ENCODE measurements around the gene GPD1L. TPM values are rescaled to one million over a fixed set of nuclear protein-coding genes. Genes with fewer than 3 reads are reported as not detected.

The GPD1L gene
- total and polyA plus RNA-seq, 10 of the 15 experiments (the other 5 are each of a cell fraction or from before 2014, with no cell fraction given), result 0.77 to 4.8 (median 3.9) TPM

GRCh38 chr3:32146746-32147211, 40.4 kb downstream of the GPD1L start:
- ChIA-PET SMC1A (ENCODE audit: uncharacterized antibody, unreplicated experiment) (no interaction called here), CTCF (interaction anchor here (3.0 kb wide), 1 partner anchor 128 kb away, joined by 50 read pairs; no protein-coding TSS in a partner anchor), RAD21 (ENCODE audit: unreplicated experiment) (no interaction called here), POLR2A (no interaction called here)
- ATAC-seq (no peak; the same call in 2 of the 3 replicates), FAIRE-seq (no peak), DNase-seq (ENCODE audit: low read depth, low spot score) (no peak)
- TF ChIP-seq SPI1 (IDR thresholded peaks at IDR 0.05; ENCODE audit: borderline replicate concordance, insufficient read depth, low read depth, low read length) (peak; percentile 55; the same call in 1 of the 2 replicates), HDAC6 (IDR thresholded peaks at IDR 0.05; ENCODE audit: unreplicated experiment) (no peak)
- Histone ChIP-seq H2AFZ (ENCODE audit: control insufficient read depth, low read depth, low read length) (peak overlapping the region; percentile 53), H3K4me1 (ENCODE audit: control insufficient read depth, insufficient read depth, low read length) (no peaks in the 10 kb centered on the region), H3K9ac (ENCODE audit: control insufficient read depth, insufficient read depth, low read length) (no peak overlapping the region), H3K27me3 (replicated peaks in 1 of 2; ENCODE audit: control insufficient read depth in 2 of 2, insufficient read depth in 2 of 2, low read length in 1 of 2) (no peaks in the 10 kb centered on the region), H3K4me2 (ENCODE audit: control insufficient read depth, insufficient read depth) (no peak overlapping the region), H3K79me2 (ENCODE audit: control insufficient read depth, insufficient read depth, low read length) (no peaks in the 10 kb centered on the region), H3K36me3 (ENCODE audit: control insufficient read depth in 2 of 2, insufficient read depth in 2 of 2, low read length in 1 of 2) (no peaks in the 10 kb centered on the region), H3K9me3 (replicated peaks; ENCODE audit: control insufficient read depth, insufficient read depth, low read length) (no peaks in the 10 kb centered on the region), H4K20me1 (ENCODE audit: control insufficient read depth, insufficient read depth) (no peaks in the 10 kb centered on the region), H3K4me3 (no peak overlapping the region), H3K27ac (ENCODE audit: control insufficient read depth, insufficient read depth) (no peak overlapping the region)
- BruUV-seq (replicated peaks), result no TSS peak
- in situ Hi-C loops (cut with MboI) (no loop called here), intact Hi-C loops (cut with micrococcal nuclease; ENCODE audit: unreplicated experiment) (loop anchor here (10.0 kb wide), 1 partner anchor 532 kb away; no protein-coding TSS in a partner anchor)
- 23% methylated on average over 3 of the region's 3 CpGs for WGBS (ENCODE audit: insufficient coverage, insufficient replicate concordance, low lambda C conversion rate, missing lambda C conversion rate)

- H4K20me1 ChIP-seq (ENCODE audit: control insufficient read depth, insufficient read depth), result no peaks in the 10 kb centered on the region
- ATAC-seq (no peak), DNase-seq (ENCODE audit: low read depth, low spot score) (no peak), FAIRE-seq (no peak)
- no peaks in the 10 kb centered on the region for H3K36me3 ChIP-seq (ENCODE audit: control insufficient read depth in 2 of 2, insufficient read depth in 2 of 2, low read length in 1 of 2)
- no peak overlapping the region for H3K9ac ChIP-seq (ENCODE audit: control insufficient read depth, insufficient read depth, low read length)
- SMC1A ChIA-PET (ENCODE audit: uncharacterized antibody, unreplicated experiment), result no interaction called here
- no peaks in the 10 kb centered on the region for H3K79me2 ChIP-seq (ENCODE audit: control insufficient read depth, insufficient read depth, low read length)
- 62% methylated on average over 1 of the region's 1 CpG for WGBS (ENCODE audit: insufficient coverage, insufficient replicate concordance, low lambda C conversion rate, missing lambda C conversion rate)
- intact Hi-C loops (cut with micrococcal nuclease; ENCODE audit: unreplicated experiment), result loop anchor here (10.0 kb wide), 1 partner anchor 533 kb away; no protein-coding TSS in a partner anchor
- in situ Hi-C loops (cut with MboI), result no loop called here
- H2AFZ ChIP-seq (ENCODE audit: control insufficient read depth, low read depth, low read length), result no peak overlapping the region
- no peak overlapping the region for H3K4me3 ChIP-seq
- CTCF ChIA-PET, result no interaction called here
- no peaks in the 10 kb centered on the region for H3K4me1 ChIP-seq (ENCODE audit: control insufficient read depth, insufficient read depth, low read length)
- RAD21 ChIA-PET (ENCODE audit: unreplicated experiment), result no interaction called here
- no peaks in the 10 kb centered on the region for H3K9me3 ChIP-seq (replicated peaks; ENCODE audit: control insufficient read depth, insufficient read depth, low read length)
- BruUV-seq (replicated peaks), result no TSS peak
- no peak overlapping the region for H3K27ac ChIP-seq (ENCODE audit: control insufficient read depth, insufficient read depth)
- H3K4me2 ChIP-seq (ENCODE audit: control insufficient read depth, insufficient read depth), result no peak overlapping the region
- POLR2A ChIA-PET, result no interaction called here
- H3K27me3 ChIP-seq (replicated peaks in 1 of 2; ENCODE audit: control insufficient read depth in 2 of 2, insufficient read depth in 2 of 2, low read length in 1 of 2), result no peaks in the 10 kb centered on the region
- TF ChIP-seq ZNF274 (IDR thresholded peaks at IDR 0.05; ENCODE audit: insufficient read depth, insufficient read length) (no peak), MEF2B (IDR thresholded peaks at IDR 0.05; ENCODE audit: partially characterized antibody, poor library complexity, severe bottlenecking) (no peak), RELA (IDR thresholded peaks at IDR 0.05; ENCODE audit: borderline replicate concordance, partially characterized antibody) (no peak), HDGF (IDR thresholded peaks at IDR 0.05) (no peak), CTCF (IDR thresholded peaks at IDR 0.05 in 2 of 3, conservative IDR thresholded peaks at IDR 0.05 in 1 of 3; ENCODE audit: control insufficient read depth in 2 of 3, extremely low read depth in 1 of 3, insufficient read depth in 1 of 3, low read depth in 3 of 3, low read length in 3 of 3) (no peak), CHD1 (IDR thresholded peaks at IDR 0.05; ENCODE audit: low read depth, low read length) (no peak), STAT1 (conservative IDR thresholded peaks at IDR 0.05) (no peak)
- TF ChIP-seq, protein P1, sequence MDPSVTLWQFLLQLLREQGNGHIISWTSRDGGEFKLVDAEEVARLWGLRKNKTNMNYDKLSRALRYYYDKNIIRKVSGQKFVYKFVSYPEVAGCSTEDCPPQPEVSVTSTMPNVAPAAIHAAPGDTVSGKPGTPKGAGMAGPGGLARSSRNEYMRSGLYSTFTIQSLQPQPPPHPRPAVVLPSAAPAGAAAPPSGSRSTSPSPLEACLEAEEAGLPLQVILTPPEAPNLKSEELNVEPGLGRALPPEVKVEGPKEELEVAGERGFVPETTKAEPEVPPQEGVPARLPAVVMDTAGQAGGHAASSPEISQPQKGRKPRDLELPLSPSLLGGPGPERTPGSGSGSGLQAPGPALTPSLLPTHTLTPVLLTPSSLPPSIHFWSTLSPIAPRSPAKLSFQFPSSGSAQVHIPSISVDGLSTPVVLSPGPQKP (IDR thresholded peaks at IDR 0.05; ENCODE audit: low read depth, low read length), result no peak
- TF ChIP-seq, protein P2, sequence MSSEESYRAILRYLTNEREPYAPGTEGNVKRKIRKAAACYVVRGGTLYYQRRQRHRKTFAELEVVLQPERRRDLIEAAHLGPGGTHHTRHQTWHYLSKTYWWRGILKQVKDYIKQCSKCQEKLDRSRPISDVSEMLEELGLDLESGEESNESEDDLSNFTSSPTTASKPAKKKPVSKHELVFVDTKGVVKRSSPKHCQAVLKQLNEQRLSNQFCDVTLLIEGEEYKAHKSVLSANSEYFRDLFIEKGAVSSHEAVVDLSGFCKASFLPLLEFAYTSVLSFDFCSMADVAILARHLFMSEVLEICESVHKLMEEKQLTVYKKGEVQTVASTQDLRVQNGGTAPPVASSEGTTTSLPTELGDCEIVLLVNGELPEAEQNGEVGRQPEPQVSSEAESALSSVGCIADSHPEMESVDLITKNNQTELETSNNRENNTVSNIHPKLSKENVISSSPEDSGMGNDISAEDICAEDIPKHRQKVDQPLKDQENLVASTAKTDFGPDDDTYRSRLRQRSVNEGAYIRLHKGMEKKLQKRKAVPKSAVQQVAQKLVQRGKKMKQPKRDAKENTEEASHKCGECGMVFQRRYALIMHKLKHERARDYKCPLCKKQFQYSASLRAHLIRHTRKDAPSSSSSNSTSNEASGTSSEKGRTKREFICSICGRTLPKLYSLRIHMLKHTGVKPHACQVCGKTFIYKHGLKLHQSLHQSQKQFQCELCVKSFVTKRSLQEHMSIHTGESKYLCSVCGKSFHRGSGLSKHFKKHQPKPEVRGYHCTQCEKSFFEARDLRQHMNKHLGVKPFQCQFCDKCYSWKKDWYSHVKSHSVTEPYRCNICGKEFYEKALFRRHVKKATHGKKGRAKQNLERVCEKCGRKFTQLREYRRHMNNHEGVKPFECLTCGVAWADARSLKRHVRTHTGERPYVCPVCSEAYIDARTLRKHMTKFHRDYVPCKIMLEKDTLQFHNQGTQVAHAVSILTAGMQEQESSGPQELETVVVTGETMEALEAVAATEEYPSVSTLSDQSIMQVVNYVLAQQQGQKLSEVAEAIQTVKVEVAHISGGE (CRISPR knock-in tag; IDR thresholded peaks at IDR 0.05), result no peak
Observed at GRCh38 chr3:32147509-32147908, 41.1 kb downstream of the GPD1L start.

Measured in GM12878 (cell line).